ENCODE data around the gene TEAD1.

- TF ChIP-seq, protein P1, sequence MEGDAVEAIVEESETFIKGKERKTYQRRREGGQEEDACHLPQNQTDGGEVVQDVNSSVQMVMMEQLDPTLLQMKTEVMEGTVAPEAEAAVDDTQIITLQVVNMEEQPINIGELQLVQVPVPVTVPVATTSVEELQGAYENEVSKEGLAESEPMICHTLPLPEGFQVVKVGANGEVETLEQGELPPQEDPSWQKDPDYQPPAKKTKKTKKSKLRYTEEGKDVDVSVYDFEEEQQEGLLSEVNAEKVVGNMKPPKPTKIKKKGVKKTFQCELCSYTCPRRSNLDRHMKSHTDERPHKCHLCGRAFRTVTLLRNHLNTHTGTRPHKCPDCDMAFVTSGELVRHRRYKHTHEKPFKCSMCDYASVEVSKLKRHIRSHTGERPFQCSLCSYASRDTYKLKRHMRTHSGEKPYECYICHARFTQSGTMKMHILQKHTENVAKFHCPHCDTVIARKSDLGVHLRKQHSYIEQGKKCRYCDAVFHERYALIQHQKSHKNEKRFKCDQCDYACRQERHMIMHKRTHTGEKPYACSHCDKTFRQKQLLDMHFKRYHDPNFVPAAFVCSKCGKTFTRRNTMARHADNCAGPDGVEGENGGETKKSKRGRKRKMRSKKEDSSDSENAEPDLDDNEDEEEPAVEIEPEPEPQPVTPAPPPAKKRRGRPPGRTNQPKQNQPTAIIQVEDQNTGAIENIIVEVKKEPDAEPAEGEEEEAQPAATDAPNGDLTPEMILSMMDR (conservative IDR thresholded peaks at IDR 0.05 in 1 of 2, IDR thresholded peaks at IDR 0.05 in 1 of 2; ENCODE audit: low read depth in 1 of 2, low read length in 2 of 2), result no peak
- TF ChIP-seq EZH2 (IDR thresholded peaks at IDR 0.05; ENCODE audit: low read length, missing control alignments), result no peak
These were observed 135.1 kb downstream of the TEAD1 start for GRCh38 chr11:12809364-12809763.

Data from fibroblast of lung (primary cell).